HepG2 (cell line): ENCODE results near the gene DRAM1. TPM values are rescaled to one million over a fixed set of nuclear protein-coding genes. Genes with fewer than 3 reads are reported as not detected.

ENCODE experiments used
- DR1 ChIP-seq: sonication (generic); formaldehyde crosslinking; IDR thresholded peaks from 2 replicates; pipeline ENCODE4 v1.8.0; 2021; ENCODE audit warnings: mild to moderate bottlenecking, missing genetic modification reagents, inconsistent platforms
- ETV6 ChIP-seq: sonication (generic); formaldehyde crosslinking; conservative IDR thresholded peaks from 2 replicates; pipeline ENCODE4 v1.4.0; 2020; ENCODE audit warnings: missing genetic modification reagents
- FLYWCH1 ChIP-seq: sonication (generic); formaldehyde crosslinking; IDR thresholded peaks from 2 replicates; pipeline ENCODE4 v1.8.1; 2023; ENCODE audit warnings: mild to moderate bottlenecking, missing genetic modification reagents
- HMG20A ChIP-seq: IDR thresholded peaks from 2 replicates; pipeline ENCODE4 v1.6.1; 2016; ENCODE audit warnings: borderline replicate concordance
- HNRNPL ChIP-seq: fragments of 200-400 bp; formaldehyde crosslinking; IDR thresholded peaks from 2 replicates; pipeline ENCODE4 v1.6.1; 2017; ENCODE audit warnings: mild to moderate bottlenecking, low read depth, low read length
- HOXA9 ChIP-seq: sonication (generic); formaldehyde crosslinking; IDR thresholded peaks from 2 replicates; pipeline ENCODE4 v1.8.1; 2022; ENCODE audit warnings: missing genetic modification reagents, mild to moderate bottlenecking, moderate library complexity, borderline replicate concordance
- JUN ChIP-seq: sonication (generic); formaldehyde crosslinking; IDR thresholded peaks from 2 replicates; pipeline ENCODE4 v1.4.0; 2020; ENCODE audit warnings: mild to moderate bottlenecking, missing genetic modification reagents
- KDM5B ChIP-seq: sonication (generic); formaldehyde crosslinking; IDR thresholded peaks from 2 replicates; pipeline ENCODE4 v1.4.0; 2020; ENCODE audit warnings: missing genetic modification reagents, mild to moderate bottlenecking, borderline replicate concordance
- KLF15 ChIP-seq: sonication (generic); formaldehyde crosslinking; IDR thresholded peaks from 2 replicates; pipeline ENCODE4 v1.8.1; 2023; ENCODE audit warnings: borderline replicate concordance, mild to moderate bottlenecking, inconsistent platforms, missing genetic modification reagents, mixed read lengths
- SNAPC2 ChIP-seq: sonication (generic); formaldehyde crosslinking; IDR thresholded peaks from 2 replicates; pipeline ENCODE4 v1.8.1; 2022; ENCODE audit warnings: mild to moderate bottlenecking, missing genetic modification reagents
- SNRNP70 ChIP-seq: fragments of 200-400 bp; formaldehyde crosslinking; IDR thresholded peaks from 2 replicates; pipeline ENCODE4 v1.6.1; 2017; ENCODE audit warnings: mild to moderate bottlenecking, low read depth, low read length, moderate library complexity
- TBP ChIP-seq: sonication (generic); formaldehyde crosslinking; IDR thresholded peaks from 2 replicates; pipeline ENCODE4 v1.5.0; 2020; ENCODE audit warnings: missing genetic modification reagents
- TFDP2 ChIP-seq: sonication (generic); formaldehyde crosslinking; IDR thresholded peaks from 2 replicates; pipeline ENCODE4 v1.4.0; 2020; ENCODE audit warnings: missing genetic modification reagents
- ZBTB14 ChIP-seq: sonication (generic); formaldehyde crosslinking; IDR thresholded peaks from 2 replicates; pipeline ENCODE4 v1.4.0; 2020; ENCODE audit warnings: missing genetic modification reagents
- ZBTB34 ChIP-seq: sonication (generic); formaldehyde crosslinking; IDR thresholded peaks from 2 replicates; pipeline ENCODE4 v1.8.0; 2022; ENCODE audit warnings: mild to moderate bottlenecking, missing genetic modification reagents
- ZBTB37 ChIP-seq: sonication (generic); formaldehyde crosslinking; IDR thresholded peaks from 2 replicates; pipeline ENCODE4 v1.4.0; 2020; ENCODE audit warnings: mild to moderate bottlenecking, missing genetic modification reagents
- ZBTB8A ChIP-seq: sonication (generic); formaldehyde crosslinking; IDR thresholded peaks from 2 replicates; pipeline ENCODE4 v1.4.0; 2020; ENCODE audit warnings: mild to moderate bottlenecking, low read depth, missing genetic modification reagents, borderline replicate concordance
- ZFP62 ChIP-seq: sonication (generic); formaldehyde crosslinking; IDR thresholded peaks from 2 replicates; pipeline ENCODE4 v1.4.0; 2020; ENCODE audit warnings: missing genetic modification reagents
- ZNF121 ChIP-seq: sonication (generic); formaldehyde crosslinking; IDR thresholded peaks from 2 replicates; pipeline ENCODE4 v1.5.0; 2020; ENCODE audit warnings: mild to moderate bottlenecking, missing genetic modification reagents
- ZNF18 ChIP-seq: sonication (generic); formaldehyde crosslinking; IDR thresholded peaks from 2 replicates; pipeline ENCODE4 v1.8.0; 2022; ENCODE audit warnings: mild to moderate bottlenecking, missing genetic modification reagents; ENCODE audit not compliant: insufficient replicate concordance
- ZNF335 ChIP-seq: sonication (generic); formaldehyde crosslinking; IDR thresholded peaks from 2 replicates; pipeline ENCODE4 v1.4.0; 2020; ENCODE audit warnings: missing genetic modification reagents
- ZNF546 ChIP-seq: sonication (generic); formaldehyde crosslinking; conservative IDR thresholded peaks from 2 replicates; pipeline ENCODE4 v1.8.1; 2023; ENCODE audit warnings: mild to moderate bottlenecking, missing genetic modification reagents
- ZNF605 ChIP-seq: sonication (generic); formaldehyde crosslinking; IDR thresholded peaks from 2 replicates; pipeline ENCODE4 v1.8.0; 2022; ENCODE audit warnings: mild to moderate bottlenecking, missing genetic modification reagents
- ZNF75D ChIP-seq: sonication (generic); formaldehyde crosslinking; IDR thresholded peaks from 2 replicates; pipeline ENCODE4 v1.8.1; 2023; ENCODE audit warnings: missing genetic modification reagents, mild to moderate bottlenecking, borderline replicate concordance
- ZSCAN29 ChIP-seq: sonication (generic); formaldehyde crosslinking; conservative IDR thresholded peaks from 2 replicates; pipeline ENCODE4 v1.4.0; 2020; ENCODE audit warnings: mild to moderate bottlenecking, missing genetic modification reagents
- polyA plus RNA-seq, 8 experiments: library from polyadenylated mRNA; depleted of rRNA in 3 of 8; stranded (reverse) in 7 of 8; unstranded in 1 of 8; fragments of >200 nt; fragmentation: Illumina TruSeq in 4 of 8; extraction: Trizol in 4 of 8; gene quantifications; 2 replicates each; pipeline versions ENCODE4 v1.2.1 to v1.2.3, GENCODE V29; 2011 to 2016; ENCODE audit warnings: low read depth in 4 of 8, missing spikeins in 1 of 8, mixed read lengths in 1 of 8; ENCODE audit not compliant: insufficient read depth in 1 of 8
- total RNA-seq, 5 experiments: library from RNA; depleted of rRNA; stranded (reverse); fragments of >200 nt; fragmentation: Illumina TruSeq; extraction: Trizol; gene quantifications; 2 replicates each; pipeline ENCODE4 v1.2.3, GENCODE V29; 2016; ENCODE audit warnings: low read depth in 1 of 5

DRAM1 gene
- total and polyA plus RNA-seq, 2 of the 13 experiments (the other 11 are each of a cell fraction or from before 2014, with no cell fraction given): 20.9 to 32.6 TPM

- TF ChIP-seq ZNF18 (CRISPR knock-in tag) (no peak), ZBTB14 (CRISPR knock-in tag) (no peak), ZFP62 (no peak), ZNF605 (CRISPR knock-in tag) (no peak), TBP (CRISPR knock-in tag) (no peak; the same call in 1 of the 2 replicates), HOXA9 (CRISPR knock-in tag) (no peak), ZBTB37 (CRISPR knock-in tag) (no peak), KDM5B (CRISPR knock-in tag) (no peak), HNRNPL (no peak), DR1 (CRISPR knock-in tag) (no peak), ETV6 (CRISPR knock-in tag) (0 out of 2 replicates have a peak, but pooled peaks have one; percentile 53), SNRNP70 (no peak), ZNF121 (no peak), ZNF75D (no peak), FLYWCH1 (no peak), ZNF335 (CRISPR knock-in tag) (no peak; the same call in 1 of the 2 replicates), ZNF546 (CRISPR knock-in tag) (no peak), ZBTB8A (CRISPR knock-in tag) (no peak), HMG20A (CRISPR knock-in tag) (peak; percentile 80; the same call in 1 of the 2 replicates), KLF15 (CRISPR knock-in tag) (no peak), SNAPC2 (CRISPR knock-in tag) (0 out of 2 replicates have a peak, but pooled peaks have one; percentile 46), JUN (no peak), TFDP2 (peak; percentile 67; the same call in 1 of the 2 replicates), ZSCAN29 (CRISPR knock-in tag) (no peak), ZBTB34 (CRISPR knock-in tag) (0 out of 2 replicates have a peak, but pooled peaks have one; percentile 62)
Observed at GRCh38 chr12:101891462-101891971, 14.1 kb downstream of the DRAM1 start (continued).
